Heart left ventricle (tissue), 13 donors: ENCODE results near the gene CARD8.

ENCODE experiments used
- POLR2A ChIP-seq, 2 donors: fragments of 450-650 bp; IDR thresholded peaks; one replicate each; pipeline ENCODE4 v1.6.1; 2017; ENCODE audit warnings: antibody characterized with exemption in 2 of 2, mild to moderate bottlenecking in 2 of 2, moderate library complexity in 2 of 2
- TF ChIP-seq, protein P1 (sequence below), 12 donors: fragments of 200-600 bp; sonication (generic) in 4 of 12; IDR thresholded peaks; one replicate each; pipeline versions ENCODE4 v1.5.0 to v1.8.0; 2018 to 2022; ENCODE audit warnings: antibody characterized with exemption in 12 of 12, mild to moderate bottlenecking in 5 of 12
- donor health status: ischemic (EF 13 %, LVEDD 7.1; RV severe dilation, severe dysfunction).
- donor health status: DM: no; HTN: yes; CAD: no.
- donor health status: DM: no; HTN: no; CAD: no.
- donor health status: ischemic (EF 25% LVEDD 6.9; RV normal size, moderate dysfunction).
- donor health status: ischemic (EF 25% LVEDD 5.7; RV mildly dilated, moderate dysfunction).
- donor health status: ischemic (EF 35%, LVEDD 5.7; RV mildly dilated, moderate dysfunction).
- donor health status: nonischemic (EF 11% LVEDD 7.7; RV severe dilation, severe dysfunction).
- donor health status: DM: yes; HTN: yes; CAD: no.
- donor health status: PGD.
- donor health status: ischemic (EF 29% LVEDD 5.4; RV normal size, mild dysfunction).
- donor health status: nonischemic (EF 23%, LVEDD 6.1; RV moderate dilation, normal function).

DNA sequence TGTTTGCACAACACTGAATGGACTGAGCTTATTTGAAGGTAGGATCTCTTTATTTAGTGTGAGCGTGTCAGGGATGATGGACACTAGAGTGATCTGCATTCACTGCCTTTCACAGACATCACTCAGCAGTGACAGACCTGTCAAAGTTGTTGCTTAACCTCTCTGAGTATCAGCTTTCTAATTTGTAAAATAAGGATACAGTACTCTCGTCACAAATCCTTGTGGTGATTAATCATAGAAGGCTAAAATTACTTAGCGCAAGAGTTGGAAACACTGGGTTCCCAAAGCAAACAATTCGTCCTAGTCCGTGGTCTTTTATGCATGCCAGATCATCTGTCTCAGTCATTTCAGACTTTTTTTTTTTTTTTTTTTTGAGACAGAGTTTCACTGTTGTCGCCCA, 16.6 kb downstream of the CARD8 start:
- TF ChIP-seq, protein P1, sequence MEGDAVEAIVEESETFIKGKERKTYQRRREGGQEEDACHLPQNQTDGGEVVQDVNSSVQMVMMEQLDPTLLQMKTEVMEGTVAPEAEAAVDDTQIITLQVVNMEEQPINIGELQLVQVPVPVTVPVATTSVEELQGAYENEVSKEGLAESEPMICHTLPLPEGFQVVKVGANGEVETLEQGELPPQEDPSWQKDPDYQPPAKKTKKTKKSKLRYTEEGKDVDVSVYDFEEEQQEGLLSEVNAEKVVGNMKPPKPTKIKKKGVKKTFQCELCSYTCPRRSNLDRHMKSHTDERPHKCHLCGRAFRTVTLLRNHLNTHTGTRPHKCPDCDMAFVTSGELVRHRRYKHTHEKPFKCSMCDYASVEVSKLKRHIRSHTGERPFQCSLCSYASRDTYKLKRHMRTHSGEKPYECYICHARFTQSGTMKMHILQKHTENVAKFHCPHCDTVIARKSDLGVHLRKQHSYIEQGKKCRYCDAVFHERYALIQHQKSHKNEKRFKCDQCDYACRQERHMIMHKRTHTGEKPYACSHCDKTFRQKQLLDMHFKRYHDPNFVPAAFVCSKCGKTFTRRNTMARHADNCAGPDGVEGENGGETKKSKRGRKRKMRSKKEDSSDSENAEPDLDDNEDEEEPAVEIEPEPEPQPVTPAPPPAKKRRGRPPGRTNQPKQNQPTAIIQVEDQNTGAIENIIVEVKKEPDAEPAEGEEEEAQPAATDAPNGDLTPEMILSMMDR (IDR thresholded peaks at IDR 0.05): no peak
- TF ChIP-seq POLR2A (IDR thresholded peaks at IDR 0.05): no peak
